ENCODE results near the gene NCKAP1. TPM values are rescaled to one million over a fixed set of nuclear protein-coding genes. Genes with fewer than 3 reads are reported as not detected.
A peak's percentile ranks its signal among the peaks of the same experiment; 100 is the strongest.
"Not testable (repeated sequence)": the region's sequence is repeated elsewhere in the genome, so short reads cannot be mapped to it uniquely, and the experiment has no call there.

Gene NCKAP1
- total RNA-seq, 1 donor from 2014 or later: 143 TPM

DNA sequence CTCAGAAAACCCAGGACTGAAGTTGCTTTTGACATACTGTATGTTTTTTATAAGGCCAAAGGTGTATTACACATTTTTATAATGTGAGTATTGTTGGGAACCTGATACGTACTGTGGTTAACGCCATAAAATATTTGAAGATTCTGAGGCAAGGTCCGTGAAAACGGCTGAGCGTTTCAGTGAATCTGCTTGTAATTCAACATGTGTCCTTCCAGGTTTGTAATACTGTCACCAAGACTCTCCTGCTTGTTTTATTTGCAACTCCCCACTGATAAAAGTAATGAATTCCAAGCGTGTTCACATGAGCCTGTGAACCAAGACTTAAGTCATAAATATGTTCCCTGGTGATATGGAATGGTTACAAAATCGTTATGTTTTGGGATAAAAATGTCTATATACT lies 148.0 kb downstream of the NCKAP1 start:
- DNase-seq (ENCODE audit: low spot score in 2 of 2) (no peak), FAIRE-seq (no peak)

DNA sequence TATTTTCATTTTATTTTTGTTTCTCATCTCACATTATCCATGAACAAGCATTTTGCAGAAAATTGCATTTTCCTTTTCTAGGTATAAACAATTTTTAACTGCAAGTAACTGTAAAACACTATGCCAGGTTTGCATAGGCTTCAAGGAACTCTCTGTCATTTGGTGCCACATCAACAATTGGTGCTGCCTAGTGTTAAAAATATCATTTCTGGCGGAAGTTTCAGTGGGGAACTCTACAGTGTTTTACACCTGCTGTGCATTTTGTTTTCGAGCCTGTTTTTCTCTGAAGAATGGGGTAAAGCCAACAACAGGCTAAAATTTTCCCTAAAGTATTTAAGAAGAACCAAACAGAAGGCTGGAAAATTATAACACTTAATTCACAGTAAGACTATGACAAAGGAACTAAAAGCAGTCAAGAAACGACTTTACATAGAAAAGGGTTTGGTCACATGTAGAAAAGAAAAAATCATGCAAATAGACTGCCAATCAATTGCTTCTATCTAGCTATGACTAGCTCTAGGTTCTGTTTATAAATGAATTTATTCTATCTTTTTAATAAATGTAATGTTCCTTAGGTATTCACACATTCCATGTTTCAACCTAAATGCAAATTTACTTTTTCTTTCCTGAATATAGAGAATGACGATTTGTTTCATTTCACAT lies 150.4 kb downstream of the NCKAP1 start:
- FAIRE-seq (no peak), DNase-seq (ENCODE audit: low spot score in 2 of 2) (no peak)

DNA sequence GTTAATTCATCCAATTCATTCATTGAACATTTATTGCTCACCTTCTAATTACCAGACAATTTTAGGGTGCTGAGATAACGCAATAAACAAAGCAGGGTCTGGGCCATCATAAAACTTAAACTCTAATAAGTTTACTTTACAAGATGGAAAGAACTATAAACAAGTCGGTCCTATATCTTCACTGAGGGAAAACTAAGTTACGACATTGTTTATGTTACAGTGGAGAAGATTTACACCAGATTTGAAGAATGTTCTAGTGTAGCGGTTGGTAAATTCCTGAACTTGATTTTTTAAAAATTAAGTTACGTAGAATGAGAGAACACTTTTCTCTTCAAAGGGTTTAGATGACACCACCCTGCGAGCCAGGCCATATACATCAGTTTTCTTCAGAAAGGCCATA lies 151.2 kb downstream of the NCKAP1 start:
- FAIRE-seq: no peak
- DNase-seq (ENCODE audit: low spot score in 2 of 2): no peak

DNA sequence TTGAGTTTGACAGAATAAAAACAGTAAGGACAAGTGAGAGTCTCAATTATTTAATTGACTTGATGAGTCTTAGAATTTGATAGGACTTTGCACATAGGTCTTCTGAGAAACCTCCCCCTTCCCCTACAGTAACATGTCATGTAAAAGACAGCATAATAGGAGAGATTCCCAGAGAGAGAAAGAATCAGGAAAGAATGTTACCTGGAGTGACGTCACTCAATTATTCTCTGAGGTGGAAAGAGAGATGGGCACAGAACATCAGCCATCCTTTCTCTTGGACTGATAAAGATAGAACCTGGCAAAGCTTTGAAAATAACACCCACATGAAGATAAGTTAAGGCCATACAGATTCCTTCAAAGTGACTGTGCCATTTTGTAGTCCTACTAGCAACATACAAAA lies 152.5 kb downstream of the NCKAP1 start:
- FAIRE-seq: no peak
- no peak for DNase-seq (ENCODE audit: low spot score in 2 of 2)

DNA sequence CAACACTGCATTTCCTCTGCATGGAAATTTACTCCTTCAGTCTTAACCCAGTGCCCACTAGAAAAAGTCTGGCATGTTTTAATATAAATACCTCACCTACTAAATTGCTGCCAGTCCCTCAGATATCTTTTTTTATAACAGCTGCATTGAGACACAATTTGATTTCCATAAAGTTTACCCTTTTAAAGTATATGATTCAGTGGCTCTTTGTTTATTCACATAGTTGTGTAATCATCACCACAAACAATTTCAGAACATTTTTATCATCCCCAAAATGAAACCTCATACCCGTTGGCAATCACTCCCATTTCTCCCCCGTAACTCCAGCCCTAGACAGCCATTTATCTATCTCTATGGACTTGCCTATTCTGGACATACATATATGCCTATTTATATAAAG lies 154.8 kb downstream of the NCKAP1 start:
- DNase-seq (ENCODE audit: low spot score in 2 of 2) (no peak), FAIRE-seq (no peak)

DNA sequence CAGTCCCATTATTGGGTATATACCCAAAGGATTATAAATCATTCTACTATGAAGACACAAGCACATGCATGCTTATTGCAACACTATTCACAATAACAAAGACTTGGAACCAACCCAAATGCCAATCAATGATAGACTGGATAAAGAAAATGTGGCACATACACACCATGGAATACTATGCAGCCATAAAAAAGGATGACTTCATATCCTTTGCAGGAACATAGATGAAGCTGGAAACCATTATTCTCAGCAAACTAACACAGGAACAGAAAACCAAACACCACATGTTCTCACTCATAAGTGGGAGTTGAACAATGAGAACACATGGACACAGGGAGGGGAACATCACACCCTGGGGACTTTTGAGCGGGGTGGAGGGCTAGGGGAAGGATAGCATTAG lies 158.2 kb downstream of the NCKAP1 start:
- DNase-seq (ENCODE audit: low spot score in 2 of 2); FAIRE-seq: not testable (repeated sequence)

DNA sequence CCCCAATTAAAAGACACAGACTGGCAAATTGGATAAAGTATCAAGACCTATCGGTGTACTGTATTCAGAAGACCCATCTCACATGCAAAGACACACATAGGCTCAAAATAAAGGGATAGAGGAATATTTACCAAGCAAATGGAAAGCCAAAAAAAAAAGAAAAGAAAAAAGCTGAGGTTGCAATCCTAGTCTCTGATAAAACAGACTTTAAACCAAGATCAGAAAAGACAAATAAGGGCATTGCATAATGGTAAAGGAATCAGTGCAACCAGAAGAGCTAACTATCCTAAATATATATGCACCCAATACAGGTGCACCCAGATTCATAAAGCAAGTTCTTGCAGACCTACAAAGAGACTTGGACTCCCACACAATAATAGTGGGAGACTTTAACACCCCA lies 161.6 kb downstream of the NCKAP1 start:
- not testable (repeated sequence) for DNase-seq (ENCODE audit: low spot score in 2 of 2); FAIRE-seq

DNA sequence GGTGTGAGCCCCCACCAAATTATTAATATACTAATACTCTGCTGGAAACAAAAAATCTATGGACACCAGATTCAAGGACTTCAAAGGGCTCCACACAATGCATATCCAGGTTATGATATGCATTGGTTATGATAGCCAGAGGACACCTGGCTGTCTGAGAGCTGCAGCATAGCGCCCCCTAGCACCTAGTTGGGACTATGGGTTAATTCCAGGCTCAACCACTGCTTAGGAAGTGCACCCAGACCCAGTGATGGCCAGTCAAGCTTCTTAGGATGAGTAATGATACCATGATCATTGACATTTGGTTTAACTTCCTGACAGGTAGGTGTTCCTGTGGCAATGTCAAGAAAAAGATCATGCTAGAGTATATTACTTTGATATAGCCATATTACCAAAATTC lies 168.0 kb downstream of the NCKAP1 start:
- DNase-seq (ENCODE audit: low spot score in 2 of 2): no peak
- FAIRE-seq: no peak

DNA sequence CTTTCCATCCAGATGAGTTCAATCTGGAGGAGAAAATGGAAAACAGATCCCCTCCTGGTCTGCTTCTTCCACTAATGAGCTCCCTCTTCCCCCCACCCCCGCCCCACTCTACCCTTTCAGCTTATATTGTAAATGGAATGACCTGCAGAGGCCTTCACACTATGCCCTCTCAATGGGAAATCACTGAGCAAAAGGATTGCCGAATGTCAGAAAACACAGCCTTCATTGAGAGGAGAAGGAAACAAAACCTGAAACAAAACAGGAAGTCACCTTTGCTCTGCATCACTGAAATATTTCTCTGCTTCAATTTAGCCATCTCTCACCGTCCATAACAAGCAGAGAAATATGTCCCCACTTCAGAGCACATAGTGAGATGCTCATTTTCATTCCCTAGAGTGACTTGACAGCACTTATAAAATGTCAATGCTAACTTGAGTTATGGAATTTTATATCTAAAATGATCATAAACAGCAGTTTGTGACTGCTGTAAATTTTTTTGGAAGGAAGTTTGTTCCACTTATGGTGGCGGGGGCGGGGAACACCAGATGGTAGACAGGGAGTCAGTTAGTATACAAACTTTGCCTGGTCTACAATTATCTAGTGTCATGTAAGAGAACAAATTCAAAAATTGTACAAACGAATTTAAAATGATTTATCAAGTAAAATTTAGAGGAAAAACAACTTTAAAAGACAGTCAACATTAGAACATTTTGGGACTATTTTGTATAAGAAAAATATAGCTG lies 170.0 kb downstream of the NCKAP1 start:
- FAIRE-seq (no peak), DNase-seq (ENCODE audit: low spot score in 2 of 2) (no peak)

DNA sequence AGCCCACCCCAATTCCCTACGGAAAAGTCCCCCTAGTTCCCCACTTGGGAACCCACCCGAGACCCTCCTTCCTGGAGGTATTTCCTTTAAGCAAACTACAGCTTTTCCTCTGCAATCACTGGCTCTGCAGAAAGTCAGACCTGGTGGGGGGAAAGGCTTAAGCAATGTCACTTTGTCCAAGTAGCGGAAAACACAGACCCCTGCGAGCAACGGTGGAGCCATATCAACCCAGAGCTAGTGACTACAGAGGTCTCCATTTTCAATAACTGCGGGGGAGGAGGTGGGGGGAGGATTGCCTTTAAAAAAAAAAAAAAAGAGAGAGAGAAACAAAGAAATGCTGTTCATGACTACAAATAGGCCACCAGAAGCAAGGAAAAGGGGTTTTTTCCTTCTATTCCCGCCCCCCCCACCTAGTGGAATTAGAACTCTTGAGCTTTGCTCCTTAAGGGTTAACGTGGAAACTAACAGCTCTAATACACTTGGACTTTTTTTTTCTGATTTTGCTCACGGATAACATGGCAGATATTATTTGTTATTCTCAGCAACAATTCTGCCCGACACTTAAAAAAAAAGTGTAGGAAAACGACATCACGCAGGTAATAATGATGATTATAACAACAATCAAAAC lies 170.7 kb downstream of the NCKAP1 start:
- DNase-seq (ENCODE audit: low spot score in 2 of 2) (no peak), FAIRE-seq (no peak)

DNA sequence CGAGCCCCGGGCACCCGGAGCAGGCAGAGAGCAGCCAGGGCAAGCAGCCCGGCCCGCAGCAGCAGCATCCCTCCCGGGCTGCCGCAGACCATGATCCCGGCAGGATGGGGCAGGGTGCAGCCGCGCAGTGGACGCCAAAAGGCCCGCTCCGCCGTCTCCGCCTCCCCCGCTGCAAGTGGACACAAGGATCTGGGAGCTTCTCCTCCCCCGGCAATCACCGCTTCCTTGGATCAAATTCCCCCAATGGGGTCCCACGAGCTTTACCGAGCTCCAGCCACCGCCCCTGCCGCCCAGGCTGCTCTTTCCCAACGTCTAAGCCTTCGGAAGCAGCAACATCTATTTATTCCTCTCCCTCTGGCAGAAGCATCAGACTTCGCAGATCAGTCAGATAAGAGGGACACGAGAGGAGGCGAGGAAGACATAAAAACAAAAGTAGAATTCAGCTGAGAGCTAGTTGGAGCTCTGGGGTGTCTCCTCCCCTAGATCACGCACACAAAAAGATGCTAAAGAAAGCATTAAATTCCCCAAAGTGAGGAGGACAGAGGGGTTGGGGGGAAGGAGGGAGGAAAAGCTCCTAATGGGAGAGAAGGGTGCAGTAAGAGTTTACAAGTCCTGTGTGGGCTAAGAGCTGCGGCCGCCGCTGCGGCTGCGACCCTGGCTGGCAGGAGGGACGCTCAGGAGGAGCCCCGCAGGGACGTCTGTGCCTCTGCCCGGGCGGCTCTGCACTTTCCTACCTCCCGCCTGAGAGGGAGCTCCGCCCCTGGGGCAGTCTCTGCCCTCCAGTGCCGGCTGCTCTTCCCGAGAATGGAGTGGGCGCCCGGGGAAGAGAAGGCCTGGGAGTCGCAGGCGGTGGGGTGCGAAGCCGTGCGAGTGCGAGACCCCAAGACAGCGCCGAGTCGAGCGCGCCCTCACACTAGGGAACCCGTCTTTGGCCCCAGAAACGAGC lies 171.5 kb downstream of the NCKAP1 start, which contains the start of gene FRZB:
FRZB (minus strand) TSS at position 177 of the 946 bp plus-strand sequence; CDS start at position 92, 85 bp downstream.
- no peak for FAIRE-seq

DNA sequence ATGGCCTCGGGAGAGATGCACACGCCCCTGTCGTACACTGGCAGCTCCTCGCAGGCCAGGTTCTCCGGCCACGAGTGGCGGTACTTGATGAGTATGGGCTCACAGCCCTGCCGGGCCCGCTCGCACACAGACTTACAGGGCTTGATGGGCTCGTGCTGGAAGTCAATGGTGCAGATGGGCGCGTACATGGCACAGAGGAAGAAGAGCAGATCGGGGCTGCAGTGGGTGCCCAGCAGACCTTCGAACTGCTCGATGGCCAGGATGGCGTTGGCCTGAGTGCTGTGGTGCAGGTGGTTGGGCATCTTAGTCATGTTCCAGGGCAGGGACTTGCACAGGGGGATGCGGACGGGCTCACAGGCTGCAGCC lies 172.2 kb downstream of the NCKAP1 start:
- FAIRE-seq (no peak), DNase-seq (ENCODE audit: low spot score in 2 of 2) (no peak)

More for the DNA sequence above, 171.5 kb downstream of the NCKAP1 start, which contains the start of gene FRZB:
- DNase-seq (ENCODE audit: low spot score in 2 of 2): peak in 1 of 2 donors; percentile 46

DNA sequence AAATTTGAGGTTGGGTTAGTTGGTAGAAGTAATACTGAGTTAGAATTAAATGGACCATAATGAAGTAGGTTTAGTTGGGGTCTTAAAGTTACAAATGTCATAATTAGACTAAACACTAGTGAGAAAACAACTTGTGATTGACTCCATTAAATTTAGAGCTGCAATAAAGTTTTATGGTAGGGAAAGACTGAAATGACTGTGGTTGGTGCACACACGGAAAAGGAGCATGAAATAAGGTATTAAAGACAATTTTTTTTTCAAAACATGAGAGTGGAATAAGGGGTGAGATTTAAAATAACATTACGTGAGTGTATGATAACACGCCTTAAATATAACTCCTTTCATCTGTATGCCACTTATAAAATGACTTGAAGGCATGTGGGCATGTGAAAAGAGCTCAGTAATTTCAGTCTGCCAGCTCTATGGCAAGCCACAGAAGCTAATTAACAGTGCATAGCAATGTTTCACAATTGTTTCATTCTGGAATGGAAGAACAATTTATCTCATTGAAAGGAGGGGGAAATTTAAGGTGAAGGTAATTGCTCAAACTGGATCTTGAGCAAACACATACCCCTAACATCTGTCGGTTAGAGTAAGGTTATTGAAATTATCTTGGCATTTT lies 173.2 kb downstream of the NCKAP1 start:
- no peak for FAIRE-seq
- no peak for DNase-seq (ENCODE audit: low spot score in 2 of 2)

DNA sequence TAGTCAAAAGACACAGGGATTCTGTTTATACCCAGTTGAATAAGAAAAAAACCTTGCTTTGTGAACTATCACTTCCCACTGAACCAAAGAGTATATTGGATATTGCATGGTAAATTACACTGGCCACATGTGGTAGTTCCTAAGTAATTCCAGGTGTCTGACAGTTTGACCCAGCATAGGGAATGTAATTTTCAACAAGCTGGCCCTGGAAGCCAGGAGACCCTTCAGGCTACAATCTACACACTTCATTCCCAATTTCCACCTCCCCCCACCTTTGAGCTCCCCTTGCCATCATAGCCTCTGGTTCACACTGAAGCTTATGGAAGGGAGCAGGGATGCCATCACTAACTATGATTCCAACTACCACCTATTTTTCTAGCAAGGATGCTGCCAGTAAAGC lies 174.6 kb downstream of the NCKAP1 start:
- no peak for DNase-seq (ENCODE audit: low spot score in 2 of 2)
- no peak for FAIRE-seq

DNA sequence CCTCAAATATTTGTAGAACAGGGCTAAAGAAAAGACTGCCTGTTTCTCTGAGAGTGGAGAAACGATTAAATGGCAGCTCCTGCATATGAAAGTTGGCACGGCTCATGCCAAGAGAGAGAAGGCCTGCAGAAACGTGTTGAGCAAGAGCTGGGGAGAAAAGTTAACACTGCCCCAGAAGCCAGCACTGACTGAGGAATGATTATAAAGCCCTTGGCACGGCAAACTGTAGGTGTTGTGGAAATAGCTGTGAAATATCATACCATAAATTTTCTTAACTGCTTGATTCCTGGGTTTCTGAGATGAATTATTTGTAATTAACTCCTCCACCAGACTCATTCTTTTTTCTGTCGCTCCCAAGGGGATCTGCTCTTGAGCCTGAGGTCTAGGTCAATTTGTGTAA lies 176.2 kb downstream of the NCKAP1 start:
- no peak for DNase-seq (ENCODE audit: low spot score in 2 of 2)
- FAIRE-seq: no peak

DNA sequence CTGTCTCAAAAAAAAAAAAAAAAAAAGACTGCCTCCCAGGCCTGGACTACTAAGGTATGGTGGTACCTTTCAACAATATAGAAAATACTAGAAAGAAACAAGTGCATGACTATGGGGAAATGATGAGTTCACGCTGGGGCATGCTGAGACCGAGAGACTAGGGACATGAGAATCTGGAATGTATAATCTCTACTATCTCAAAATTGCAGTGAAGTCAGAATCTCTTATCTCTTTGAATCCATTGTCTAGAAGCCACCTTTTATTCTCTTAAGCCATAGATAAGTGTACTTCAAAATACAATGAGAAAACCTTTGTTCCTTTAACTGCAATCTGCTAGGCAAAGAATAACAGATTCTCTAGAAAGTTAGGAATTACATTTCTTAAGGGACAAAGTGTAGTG lies 177.4 kb downstream of the NCKAP1 start:
- no peak for DNase-seq (ENCODE audit: low spot score in 2 of 2)
- no peak for FAIRE-seq

Data from frontal cortex (tissue), 4 donors.